Gastroesophageal sphincter (tissue), 3 donors: ENCODE data around the gene UQCRFS1.

Source experiments
- POLR2A ChIP-seq, 2 donors: fragments of 450-650 bp; IDR thresholded peaks; one replicate each; pipeline ENCODE4 v1.6.1; 2017; ENCODE audit warnings: antibody characterized with exemption in 2 of 2, mild to moderate bottlenecking in 2 of 2, moderate library complexity in 1 of 2
- POLR2AphosphoS5 ChIP-seq: sonication (generic); formaldehyde crosslinking; IDR thresholded peaks from one replicate; pipeline ENCODE4 v1.6.1; 2017; ENCODE audit warnings: antibody characterized with exemption
- TF ChIP-seq, protein P1 (sequence below), 4 experiments: fragments of 200-600 bp in 2 of 4; fragments of 450-650 bp in 2 of 4; sonication (generic) in 1 of 4; IDR thresholded peaks; one replicate each; pipeline ENCODE4 v1.5.1; 2017 to 2019; ENCODE audit warnings: antibody characterized with exemption in 4 of 4, mild to moderate bottlenecking in 2 of 4, moderate library complexity in 2 of 4

DNA sequence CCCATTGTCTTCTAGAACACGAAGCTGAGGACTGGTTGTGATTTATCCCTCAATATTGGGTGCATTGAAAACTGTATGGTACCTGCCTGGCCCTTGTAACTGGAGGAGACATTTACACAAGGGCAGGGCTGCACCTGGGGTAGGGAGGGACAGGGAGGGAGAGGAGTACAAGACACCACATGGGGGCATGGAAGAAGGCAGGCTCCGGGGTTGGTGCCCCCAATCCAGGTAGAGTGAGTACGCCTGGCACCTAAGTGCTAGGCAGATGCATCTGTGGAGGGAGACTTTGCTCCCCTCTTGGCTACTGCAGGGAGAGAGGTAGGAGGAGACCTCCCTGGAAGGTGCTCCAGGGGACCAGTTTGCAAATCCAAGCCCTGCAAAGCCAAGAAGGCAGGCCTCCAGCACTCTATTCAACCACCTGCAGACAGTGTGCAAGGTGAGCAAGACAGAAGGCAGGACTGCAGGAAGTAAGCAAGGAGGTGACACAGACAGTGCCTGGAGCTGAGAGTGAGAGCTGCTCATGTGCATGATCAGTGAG lies 19.4 kb upstream of the UQCRFS1 start:
- TF ChIP-seq, protein P1, sequence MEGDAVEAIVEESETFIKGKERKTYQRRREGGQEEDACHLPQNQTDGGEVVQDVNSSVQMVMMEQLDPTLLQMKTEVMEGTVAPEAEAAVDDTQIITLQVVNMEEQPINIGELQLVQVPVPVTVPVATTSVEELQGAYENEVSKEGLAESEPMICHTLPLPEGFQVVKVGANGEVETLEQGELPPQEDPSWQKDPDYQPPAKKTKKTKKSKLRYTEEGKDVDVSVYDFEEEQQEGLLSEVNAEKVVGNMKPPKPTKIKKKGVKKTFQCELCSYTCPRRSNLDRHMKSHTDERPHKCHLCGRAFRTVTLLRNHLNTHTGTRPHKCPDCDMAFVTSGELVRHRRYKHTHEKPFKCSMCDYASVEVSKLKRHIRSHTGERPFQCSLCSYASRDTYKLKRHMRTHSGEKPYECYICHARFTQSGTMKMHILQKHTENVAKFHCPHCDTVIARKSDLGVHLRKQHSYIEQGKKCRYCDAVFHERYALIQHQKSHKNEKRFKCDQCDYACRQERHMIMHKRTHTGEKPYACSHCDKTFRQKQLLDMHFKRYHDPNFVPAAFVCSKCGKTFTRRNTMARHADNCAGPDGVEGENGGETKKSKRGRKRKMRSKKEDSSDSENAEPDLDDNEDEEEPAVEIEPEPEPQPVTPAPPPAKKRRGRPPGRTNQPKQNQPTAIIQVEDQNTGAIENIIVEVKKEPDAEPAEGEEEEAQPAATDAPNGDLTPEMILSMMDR (IDR thresholded peaks at IDR 0.05), result no peak
- TF ChIP-seq POLR2A (IDR thresholded peaks at IDR 0.05), result no peak
- TF ChIP-seq POLR2AphosphoS5, result no peak
